ENCODE data around the gene COMP. TPM values are rescaled to one million over a fixed set of nuclear protein-coding genes. Genes with fewer than 3 reads are reported as not detected.

The COMP gene
- total RNA-seq, 1 experiment from 2014 or later = 0.13 TPM

- no peak for ATAC-seq
- Mint-ChIP-seq H3K27ac (no peak overlapping the region), H3K4me3 (no peak overlapping the region), H3K4me1 (peaks cover 11% of the 10 kb centered on the region), H3K9me3 (no peaks in the 10 kb centered on the region), H3K27me3 (ENCODE audit: low read depth) (peaks cover 100% of the 10 kb centered on the region), H3K36me3 (0 out of 2 replicates have a peak, but pooled peaks cover 2% of the 10 kb centered on the region)
- no peak for DNase-seq (ENCODE audit: low spot score)
- POLR2A ChIA-PET = no interaction called here
- TF ChIP-seq FOXK1 (CRISPR knock-in tag; IDR thresholded peaks at IDR 0.05) (no peak), AFF4 (CRISPR knock-in tag; IDR thresholded peaks at IDR 0.05; ENCODE audit: borderline replicate concordance) (no peak), HMGXB4 (CRISPR knock-in tag; IDR thresholded peaks at IDR 0.05) (no peak), SMAD3 (CRISPR knock-in tag; IDR thresholded peaks at IDR 0.05; ENCODE audit: borderline replicate concordance) (no peak), ZNF425 (CRISPR knock-in tag; conservative IDR thresholded peaks at IDR 0.05) (no peak), CDX4 (CRISPR knock-in tag; IDR thresholded peaks at IDR 0.05; ENCODE audit: borderline replicate concordance) (no peak), CREB1 (CRISPR knock-in tag; IDR thresholded peaks at IDR 0.05) (no peak), TEAD1 (CRISPR knock-in tag; IDR thresholded peaks at IDR 0.05) (no peak), ERG (CRISPR knock-in tag; IDR thresholded peaks at IDR 0.05) (no peak), FOXP4 (CRISPR knock-in tag; IDR thresholded peaks at IDR 0.05) (no peak), EMX1 (CRISPR knock-in tag; IDR thresholded peaks at IDR 0.05) (no peak), NFE2L1 (CRISPR knock-in tag; IDR thresholded peaks at IDR 0.05) (no peak)
- CTCF ChIA-PET = interaction anchor here (1.0 to 3.0 kb wide), 2 partner anchors 9 to 64 kb away, joined by 4 to 13 read pairs; no protein-coding TSS in a partner anchor
Observed at GRCh38 chr19:18782559-18783225, 8.4 kb downstream of the COMP start.

All from WTC11 (cell line).